K562 (cell line): ENCODE data around the gene TLCD1. TPM values are rescaled to one million over a fixed set of nuclear protein-coding genes. Genes with fewer than 3 reads are reported as not detected.
A peak's percentile ranks its signal among the peaks of the same experiment; 100 is the strongest.

Experiments used
- ATAC-seq: fragments of 200-7000 bp; cut with Tn5 transposase; 3 replicates; pipeline ENCODE4 v1.9.1; 2020; ENCODE audit warnings: moderate library complexity
- BruUV-seq: library from RNA; stranded (reverse); fragments of 400-500 nt; replicated peaks from 2 replicates; lab custom pipeline; 2021; lab: Mats Ljungman, UMichigan
- CTCF ChIA-PET: fragments of 300-600 bp; formaldehyde crosslinking; extraction: SDS; loops from one replicate; lab custom pipeline; 2021; ENCODE audit warnings: low intra/inter-chr PET ratio; lab: Yijun Ruan, JAX
- POLR2A ChIA-PET: fragments of 300-600, 350-650 bp; sonication (Branson Sonifier 250); formaldehyde crosslinking; extraction: SDS; loops from one replicate; lab custom pipeline; 2021; ENCODE audit warnings: antibody characterized with exemption, inconsistent platforms; lab: Yijun Ruan, JAX
- DNase-seq, 4 experiments: peaks; one replicate each; pipeline versions ENCODE4 v3.0.0 to v3.0.0-alpha.2; 2011 to 2018; ENCODE audit warnings: low spot score in 3 of 4, mixed read lengths in 3 of 4; ENCODE audit errors: extremely low read depth in 1 of 4
- FAIRE-seq: peaks from 2 replicates; lab custom pipeline; 2011; peaks lifted over from hg19 to GRCh38; lab: Jason Lieb, UNC
- H2AFZ ChIP-seq: 2 replicates; pipeline ENCODE4 v1.6.0; 2011; ENCODE audit warnings: low read depth, low read length, control low read depth, inconsistent platforms
- H3K27ac ChIP-seq: fragments of 200-600 bp; 3 replicates; pipeline ENCODE4 v1.8.0; 2011; ENCODE audit warnings: low read depth, mild to moderate bottlenecking, control low read depth, inconsistent platforms, low read length, moderate library complexity, mixed read lengths; ENCODE audit errors: extremely low read depth
- H3K27me3 ChIP-seq, 2 experiments: fragments of 300-600 bp in 1 of 2; 2 replicates in 1 of 2; 3 replicates in 1 of 2; pipeline versions ENCODE4 v1.6.0 to v1.8.0; 2011; ENCODE audit warnings: inconsistent platforms in 2 of 2, low read length in 2 of 2, mild to moderate bottlenecking in 1 of 2, mixed read lengths in 1 of 2, moderate library complexity in 1 of 2; ENCODE audit not compliant: control insufficient read depth in 2 of 2, insufficient read depth in 2 of 2
- H3K36me3 ChIP-seq: fragments of 300-600 bp; 3 replicates; pipeline ENCODE4 v1.8.0; 2011; ENCODE audit warnings: mild to moderate bottlenecking, low read length, inconsistent platforms; ENCODE audit not compliant: control insufficient read depth, insufficient read depth
- H3K4me1 ChIP-seq, 2 experiments: fragments of 200-600 bp in 1 of 2; replicated peaks in 1 of 2; 2 replicates in 1 of 2; 3 replicates in 1 of 2; pipeline versions ENCODE4 v1.5.1 to v1.8.0; 2011; ENCODE audit warnings: inconsistent platforms in 2 of 2, low read length in 2 of 2, mild to moderate bottlenecking in 1 of 2, mixed read lengths in 1 of 2, moderate library complexity in 1 of 2; ENCODE audit not compliant: control insufficient read depth in 2 of 2, insufficient read depth in 2 of 2
- H3K4me2 ChIP-seq: 2 replicates; pipeline ENCODE4 v1.6.1; 2011; ENCODE audit warnings: low read length, control low read depth, inconsistent platforms, mixed read lengths; ENCODE audit not compliant: insufficient read depth
- H3K4me3 ChIP-seq: fragments of 200-600 bp; sonication (generic), shearing (Covaris generic); 2 replicates; pipeline ENCODE4 v1.5.1; 2016; ENCODE audit warnings: control low read depth, inconsistent platforms
- H3K79me2 ChIP-seq: fragments of 200-600 bp; 3 replicates; pipeline ENCODE4 v1.8.0; 2011; ENCODE audit warnings: low read length, inconsistent platforms; ENCODE audit not compliant: control insufficient read depth, insufficient read depth
- H3K9ac ChIP-seq, 2 experiments: 2 replicates each; pipeline versions ENCODE4 v1.6.0 to v1.6.1; 2011; ENCODE audit warnings: low read depth in 2 of 2, low read length in 2 of 2, control low read depth in 1 of 2, inconsistent platforms in 1 of 2, mild to moderate bottlenecking in 1 of 2, mixed read lengths in 1 of 2; ENCODE audit not compliant: insufficient read depth in 1 of 2
- H3K9me1 ChIP-seq: one replicate; pipeline ENCODE4 v1.6.0; 2011; ENCODE audit warnings: inconsistent platforms, mild to moderate bottlenecking, low read length, moderate library complexity; ENCODE audit not compliant: control insufficient read depth, insufficient read depth
- H3K9me3 ChIP-seq: replicated peaks from 2 replicates; pipeline ENCODE4 v1.5.1; 2011; ENCODE audit warnings: low read depth, low read length, inconsistent platforms; ENCODE audit not compliant: control insufficient read depth, insufficient read depth
- H4K20me1 ChIP-seq: replicated peaks from 2 replicates; pipeline ENCODE4 v1.6.1; 2011; ENCODE audit warnings: low read length, inconsistent platforms, mixed read lengths; ENCODE audit not compliant: control insufficient read depth, insufficient read depth
- ETV1 ChIP-seq: fragments of 450-650 bp; conservative IDR thresholded peaks from 2 replicates; pipeline ENCODE4 v1.6.1; 2016; ENCODE audit warnings: missing genetic modification characterization, control low read depth, low read depth, missing compliant biosample characterization
- L3MBTL2 ChIP-seq: fragments of 450-650 bp; IDR thresholded peaks from 2 replicates; pipeline ENCODE4 v1.6.1; 2016; ENCODE audit warnings: mild to moderate bottlenecking, moderate library complexity
- NELFE ChIP-seq: IDR thresholded peaks from 2 replicates; pipeline ENCODE4 v1.6.1; 2011; ENCODE audit warnings: mild to moderate bottlenecking; ENCODE audit not compliant: insufficient read depth, insufficient read length
- RBM22 ChIP-seq: fragments of 200-400 bp; formaldehyde crosslinking; IDR thresholded peaks from 2 replicates; pipeline ENCODE4 v1.6.1; 2018; ENCODE audit warnings: low read length, low read depth; ENCODE audit not compliant: poor library complexity, severe bottlenecking
- TRIM28 ChIP-seq: fragments of 450-650 bp; IDR thresholded peaks from 2 replicates; pipeline ENCODE4 v1.6.1; 2017
- ZBTB12 ChIP-seq: fragments of 250-450 bp; sonication (Bioruptor Pico); IDR thresholded peaks from 2 replicates; pipeline ENCODE4 v1.4.0; 2020
- ZNF274 ChIP-seq: IDR thresholded peaks from 2 replicates; pipeline ENCODE4 v1.6.1; 2011; ENCODE audit warnings: low read depth, mild to moderate bottlenecking, low read length, moderate library complexity, borderline replicate concordance
- WGBS: fragments of 100-300 bp; shearing (Covaris generic); methylation state at CpG from one replicate; pipeline ENCODE4 v1.1.6; 2016; ENCODE audit warnings: low coverage, mixed read lengths; ENCODE audit not compliant: insufficient coverage; ENCODE audit errors: missing lambda C conversion rate; 5-methylcytosine and 5-hydroxymethylcytosine counted together
- in situ Hi-C: fragments of 300-500 bp; cut with MboI; formaldehyde crosslinking; loops from 4 replicates; pipeline ENCODE4 v1.15.0; 2018; ENCODE audit warnings: inconsistent platforms, mixed read lengths
- intact Hi-C: fragments of 100-400 bp; cut with micrococcal nuclease; formaldehyde crosslinking; loops from 2 replicates; pipeline ENCODE4 v1.14.2; 2022
- polyA plus RNA-seq, 8 experiments: library from polyadenylated mRNA; depleted of rRNA in 4 of 8; stranded (reverse) in 5 of 8; unstranded in 3 of 8; fragments of >200 nt; fragmentation: Nextera tagmentation in 2 of 8; fragmentation: Illumina TruSeq in 1 of 8; extraction: Ambion mirVana in 2 of 8; extraction: Trizol in 1 of 8; gene quantifications; 2 replicates each; pipeline versions ENCODE4 v1.2.1 to v1.2.3, GENCODE V29; 2011 to 2014; ENCODE audit warnings: inconsistent platforms in 1 of 8, missing spikeins in 1 of 8
- total RNA-seq, 7 experiments: library from RNA; depleted of rRNA in 6 of 7; stranded (reverse); fragments of >200 nt in 6 of 7; fragmentation: Illumina TruSeq in 2 of 7; extraction: Trizol in 2 of 7; gene quantifications; 2 replicates each; pipeline versions ENCODE4 v1.2.1 to v1.2.3, GENCODE V29; 2011 to 2021; ENCODE audit warnings: low replicate concordance in 1 of 7
- TF ChIP-seq, protein P1 (sequence below): sonication (generic); formaldehyde crosslinking; IDR thresholded peaks from 2 replicates; pipeline ENCODE4 v1.8.0; 2022; ENCODE audit warnings: mild to moderate bottlenecking, missing genetic modification reagents

TLCD1 gene
- total and polyA plus RNA-seq, 9 of the 15 experiments (the other 6 are each of a cell fraction or from before 2014, with no cell fraction given) = 6.8 to 37.7 (median 21.7) TPM

- peaks cover 30 to 55% of the 10 kb centered on the region in 2 experiments for H3K4me1 ChIP-seq
- H3K9me3 ChIP-seq = no peaks in the 10 kb centered on the region
- ATAC-seq (no peak), DNase-seq (no peak), FAIRE-seq (no peak)
- CTCF ChIA-PET = interaction anchor here (1.0 kb wide), 1 partner anchor 17 kb away, joined by 4 read pairs; no protein-coding TSS in a partner anchor
- H3K4me2 ChIP-seq = no peak overlapping the region
- H4K20me1 ChIP-seq = no peaks in the 10 kb centered on the region
- POLR2A ChIA-PET = interaction anchor here (0.6 to 3.0 kb wide), 3 partner anchors 11 to 17 kb away, joined by 3 to 8 read pairs (median 4); no protein-coding TSS in a partner anchor
- 77% methylated on average over 1 of the region's 1 CpG for WGBS
- H3K9me1 ChIP-seq = no peaks in the 10 kb centered on the region
- BruUV-seq = no TSS peak
- H3K27ac ChIP-seq = 0 out of 3 replicates have a peak overlapping the region, but pooled peaks have one; percentile 12
- H3K4me3 ChIP-seq = no peak overlapping the region
- intact Hi-C loops (no loop called here), in situ Hi-C loops (no loop called here)
- peaks cover 9% of the 10 kb centered on the region; the same call in 2 of the 3 replicates for H3K36me3 ChIP-seq
- H2AFZ ChIP-seq = no peak overlapping the region
- no peak for TF ChIP-seq ZNF274
- TF ChIP-seq, protein P1, sequence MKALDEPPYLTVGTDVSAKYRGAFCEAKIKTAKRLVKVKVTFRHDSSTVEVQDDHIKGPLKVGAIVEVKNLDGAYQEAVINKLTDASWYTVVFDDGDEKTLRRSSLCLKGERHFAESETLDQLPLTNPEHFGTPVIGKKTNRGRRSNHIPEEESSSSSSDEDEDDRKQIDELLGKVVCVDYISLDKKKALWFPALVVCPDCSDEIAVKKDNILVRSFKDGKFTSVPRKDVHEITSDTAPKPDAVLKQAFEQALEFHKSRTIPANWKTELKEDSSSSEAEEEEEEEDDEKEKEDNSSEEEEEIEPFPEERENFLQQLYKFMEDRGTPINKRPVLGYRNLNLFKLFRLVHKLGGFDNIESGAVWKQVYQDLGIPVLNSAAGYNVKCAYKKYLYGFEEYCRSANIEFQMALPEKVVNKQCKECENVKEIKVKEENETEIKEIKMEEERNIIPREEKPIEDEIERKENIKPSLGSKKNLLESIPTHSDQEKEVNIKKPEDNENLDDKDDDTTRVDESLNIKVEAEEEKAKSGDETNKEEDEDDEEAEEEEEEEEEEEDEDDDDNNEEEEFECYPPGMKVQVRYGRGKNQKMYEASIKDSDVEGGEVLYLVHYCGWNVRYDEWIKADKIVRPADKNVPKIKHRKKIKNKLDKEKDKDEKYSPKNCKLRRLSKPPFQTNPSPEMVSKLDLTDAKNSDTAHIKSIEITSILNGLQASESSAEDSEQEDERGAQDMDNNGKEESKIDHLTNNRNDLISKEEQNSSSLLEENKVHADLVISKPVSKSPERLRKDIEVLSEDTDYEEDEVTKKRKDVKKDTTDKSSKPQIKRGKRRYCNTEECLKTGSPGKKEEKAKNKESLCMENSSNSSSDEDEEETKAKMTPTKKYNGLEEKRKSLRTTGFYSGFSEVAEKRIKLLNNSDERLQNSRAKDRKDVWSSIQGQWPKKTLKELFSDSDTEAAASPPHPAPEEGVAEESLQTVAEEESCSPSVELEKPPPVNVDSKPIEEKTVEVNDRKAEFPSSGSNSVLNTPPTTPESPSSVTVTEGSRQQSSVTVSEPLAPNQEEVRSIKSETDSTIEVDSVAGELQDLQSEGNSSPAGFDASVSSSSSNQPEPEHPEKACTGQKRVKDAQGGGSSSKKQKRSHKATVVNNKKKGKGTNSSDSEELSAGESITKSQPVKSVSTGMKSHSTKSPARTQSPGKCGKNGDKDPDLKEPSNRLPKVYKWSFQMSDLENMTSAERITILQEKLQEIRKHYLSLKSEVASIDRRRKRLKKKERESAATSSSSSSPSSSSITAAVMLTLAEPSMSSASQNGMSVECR (CRISPR knock-in tag) = no peak
- TF ChIP-seq NELFE = no peak
- TF ChIP-seq L3MBTL2 = no peak
- no peak for TF ChIP-seq TRIM28
- TF ChIP-seq ETV1 (tag) = no peak
- TF ChIP-seq RBM22 = no peak
- TF ChIP-seq ZBTB12 = no peak
- peaks cover 3% of the 10 kb centered on the region; the same call in 2 of the 3 replicates for H3K79me2 ChIP-seq
- H3K9ac ChIP-seq = peak overlapping the region in 1 of 2 experiments; percentile 21; a peak in 1 of 4 replicates
- H3K27me3 ChIP-seq = no peaks in the 10 kb centered on the region
These were observed 7.3 kb upstream of the TLCD1 start for GRCh38 chr17:28733346-28733745.
